ENCODE data around the gene ARL6IP5.

Gene ARL6IP5, protein sequence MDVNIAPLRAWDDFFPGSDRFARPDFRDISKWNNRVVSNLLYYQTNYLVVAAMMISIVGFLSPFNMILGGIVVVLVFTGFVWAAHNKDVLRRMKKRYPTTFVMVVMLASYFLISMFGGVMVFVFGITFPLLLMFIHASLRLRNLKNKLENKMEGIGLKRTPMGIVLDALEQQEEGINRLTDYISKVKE

DNA sequence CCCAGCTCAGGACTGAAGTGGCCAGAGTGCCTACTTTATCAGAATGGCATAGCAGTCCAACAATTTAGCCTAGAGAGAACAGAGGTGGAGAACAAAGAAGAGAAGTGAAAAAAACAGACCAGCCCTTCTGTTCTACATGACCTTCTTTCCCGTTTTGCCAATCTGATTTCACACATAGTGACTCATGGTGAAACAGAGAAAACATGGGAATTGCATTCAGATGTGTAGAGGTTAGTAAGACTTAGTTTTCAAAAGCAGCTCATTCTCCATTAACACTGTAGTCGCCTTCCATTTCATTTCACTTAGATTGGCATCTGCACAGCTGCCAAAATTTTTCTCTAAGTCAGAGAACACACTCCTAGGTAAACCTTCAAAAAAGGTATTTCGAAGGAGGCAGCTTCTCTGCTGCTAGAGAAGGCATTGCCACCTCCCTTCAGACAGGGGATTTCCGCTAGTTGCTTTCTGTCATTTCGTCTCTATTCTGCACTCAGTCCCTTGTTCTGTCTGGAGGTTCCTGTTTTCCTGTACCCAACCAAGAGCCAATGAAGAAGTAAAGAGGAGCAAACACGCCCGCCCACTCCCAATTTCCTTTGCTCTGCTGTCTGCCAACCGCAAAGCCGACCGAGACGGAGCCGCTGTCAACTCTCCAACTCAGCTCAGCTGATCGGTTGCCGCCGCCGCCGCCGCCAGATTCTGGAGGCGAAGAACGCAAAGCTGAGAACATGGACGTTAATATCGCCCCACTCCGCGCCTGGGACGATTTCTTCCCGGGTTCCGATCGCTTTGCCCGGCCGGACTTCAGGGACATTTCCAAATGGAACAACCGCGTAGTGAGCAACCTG, at the start of gene ARL6IP5:
ARL6IP5 (plus strand) TSS at position 612 of the 842 bp plus-strand sequence; CDS start at position 723, 111 bp downstream.
- DNase-seq = peak; percentile 94

DNA sequence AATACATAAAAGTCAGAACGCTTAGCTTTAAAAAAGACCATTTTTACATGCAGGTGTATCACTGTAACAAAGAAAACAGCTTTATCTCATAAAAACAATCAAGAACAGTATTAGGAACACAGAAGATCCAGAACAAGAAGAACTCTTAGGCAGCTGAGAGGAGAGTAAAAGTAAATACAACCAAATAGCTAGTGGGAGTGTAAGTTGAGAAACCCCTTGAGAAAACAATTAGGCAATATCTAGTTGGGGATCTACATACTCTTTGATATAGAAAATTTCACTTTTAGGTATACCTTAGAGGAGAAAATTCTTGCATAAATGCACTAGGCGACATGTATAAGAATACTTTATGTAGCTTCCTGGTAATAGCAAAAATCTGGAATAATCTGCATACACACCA, 40.1 kb upstream of the ARL6IP5 start:
- DNase-seq = no peak

DNA sequence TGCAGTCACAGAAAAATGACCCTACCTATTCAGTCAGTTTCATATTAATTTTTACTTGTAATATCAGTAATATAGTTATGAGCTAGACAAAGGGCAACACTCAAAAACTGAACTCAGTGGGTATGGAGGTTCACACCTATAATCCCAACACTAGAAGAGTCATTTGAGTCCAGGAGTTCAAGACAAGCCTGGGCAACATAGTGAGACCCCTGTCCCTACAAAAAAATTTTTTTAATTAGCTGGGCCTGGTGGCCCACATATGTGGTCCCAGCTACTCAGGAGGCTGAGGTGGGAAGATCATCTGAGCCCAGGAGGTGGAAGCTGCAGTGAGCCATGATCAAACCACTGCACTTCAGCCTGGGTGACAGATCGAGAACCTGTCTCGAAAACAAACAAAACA, 35.7 kb upstream of the ARL6IP5 start:
- DNase-seq = no peak

DNA sequence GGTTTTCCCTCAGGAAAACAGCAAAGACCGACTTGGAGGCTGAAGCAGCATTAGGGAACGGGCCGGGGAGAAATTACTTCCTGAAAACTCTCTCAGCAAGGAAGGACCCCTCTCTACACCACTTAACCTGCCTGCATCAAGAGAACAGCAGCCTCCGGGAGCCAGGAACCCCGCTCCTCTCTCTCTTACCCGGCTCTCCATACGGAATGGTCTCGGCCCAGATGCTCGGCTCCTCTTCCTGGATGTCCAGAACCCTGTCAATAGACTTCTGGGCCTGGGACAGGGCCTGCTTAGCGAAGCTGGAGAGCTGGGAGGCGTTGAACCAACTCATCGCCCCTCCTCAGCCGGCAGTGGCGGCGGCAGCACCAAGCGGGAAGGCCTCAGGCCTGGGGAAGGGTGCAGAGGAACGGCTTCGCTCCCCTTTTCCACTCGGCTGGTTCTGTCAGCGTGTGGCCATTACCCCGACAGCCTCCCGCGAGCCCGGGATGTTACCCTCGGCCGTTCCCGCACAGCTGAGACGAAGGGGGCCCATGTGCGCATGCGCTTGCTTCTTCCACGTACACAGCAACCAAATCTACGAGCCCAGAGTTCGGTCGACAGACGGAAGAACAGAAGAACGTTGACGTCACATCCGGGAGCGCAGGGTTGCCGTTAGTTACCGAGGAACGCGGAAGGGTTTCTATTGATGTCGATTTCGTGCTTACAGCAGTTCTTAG, 32.8 kb upstream of the ARL6IP5 start, which contains the start of gene TMF1:
TMF1 (minus strand) TSS at position 578 of the 716 bp plus-strand sequence; CDS start at position 331, 247 bp downstream.
- DNase-seq = peak; percentile 99

DNA sequence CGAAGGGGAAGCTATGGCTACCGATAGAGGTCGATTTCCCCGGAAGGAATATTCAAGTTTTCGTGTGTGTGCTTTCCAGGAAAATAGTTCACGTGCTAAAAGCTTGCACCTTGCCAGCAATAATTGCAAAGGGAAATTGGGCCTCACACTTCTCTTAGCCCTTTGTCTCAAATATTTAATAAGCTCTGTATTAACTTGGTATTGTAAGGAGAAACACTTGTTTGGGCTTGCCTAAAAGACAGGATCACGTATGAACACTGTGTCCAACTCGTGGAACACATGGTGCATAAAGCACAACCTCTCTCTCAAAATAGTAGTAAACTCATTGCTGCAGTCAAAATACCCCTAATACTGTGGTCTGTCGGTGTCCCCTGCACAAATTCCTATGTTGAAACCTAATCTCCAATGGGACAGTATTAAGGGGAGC, 32.3 kb upstream of the ARL6IP5 start:
- DNase-seq = no peak

DNA sequence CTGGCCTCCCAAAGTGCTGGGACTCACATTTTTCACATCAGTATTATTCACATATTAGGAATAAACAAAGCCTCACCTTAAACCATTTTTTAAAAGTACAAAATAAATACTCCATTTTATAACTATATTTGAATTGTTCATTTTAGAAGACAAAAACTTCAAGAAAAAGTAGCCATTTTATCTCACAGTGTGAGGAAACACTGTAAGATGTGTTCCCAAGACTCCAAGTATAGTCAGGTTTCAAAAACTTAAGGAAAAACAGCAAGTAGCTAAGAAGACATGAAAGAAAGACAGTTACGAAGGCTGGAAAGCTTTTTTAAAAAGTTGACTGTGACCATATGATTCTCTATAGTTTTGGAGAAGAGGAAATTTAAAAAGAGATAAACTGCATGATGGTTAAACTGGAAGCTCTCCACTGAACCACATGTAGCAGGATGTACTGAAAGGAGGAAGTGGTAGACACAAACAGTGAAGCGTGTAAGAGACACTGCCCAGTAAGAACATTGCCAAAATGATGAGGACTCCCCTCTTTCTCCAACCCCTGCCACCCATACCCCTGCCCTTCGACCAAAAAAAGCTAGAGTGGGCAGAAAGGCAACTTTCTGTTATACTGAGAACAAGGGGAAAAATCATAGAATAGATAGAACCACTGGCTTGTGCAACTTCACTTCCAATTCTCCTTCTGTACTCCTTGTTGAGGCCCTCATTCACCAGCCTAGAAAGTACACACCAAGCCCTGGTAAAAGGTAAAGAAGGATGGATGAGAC, 26.4 kb upstream of the ARL6IP5 start:
- DNase-seq = peak; percentile 25

DNA sequence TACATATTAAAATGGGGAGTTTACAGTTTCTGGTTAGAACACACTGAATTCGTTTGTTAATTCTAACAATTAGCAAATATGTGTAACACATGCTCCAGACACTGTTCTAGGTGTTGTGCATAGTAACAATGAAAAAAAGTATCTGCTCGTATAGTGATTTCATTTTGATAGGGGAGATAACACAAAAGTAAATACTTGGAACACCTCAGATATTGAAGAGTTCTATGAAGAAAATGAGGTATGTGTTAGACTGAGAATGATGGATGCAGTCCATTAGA, 25.9 kb upstream of the ARL6IP5 start:
- DNase-seq = no peak

DNA sequence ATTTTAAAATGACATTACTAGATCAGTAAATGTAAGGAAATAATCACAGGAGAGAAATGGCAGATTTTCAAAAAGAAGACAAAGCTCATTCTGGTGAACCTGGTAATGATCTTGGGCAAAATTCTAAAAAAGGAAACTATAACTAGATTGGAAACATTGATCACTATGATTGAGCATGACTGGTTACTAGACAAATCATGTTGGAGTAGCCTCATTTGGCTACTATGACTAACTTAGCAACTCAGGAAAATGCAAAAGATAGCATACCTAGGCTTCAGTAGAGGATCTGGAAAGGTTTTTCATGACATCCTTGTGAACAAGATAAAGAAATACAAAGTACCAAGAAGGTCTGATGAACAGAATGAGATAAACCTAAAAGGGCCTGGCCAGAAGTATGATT, 25.0 kb upstream of the ARL6IP5 start:
- DNase-seq = no peak

DNA sequence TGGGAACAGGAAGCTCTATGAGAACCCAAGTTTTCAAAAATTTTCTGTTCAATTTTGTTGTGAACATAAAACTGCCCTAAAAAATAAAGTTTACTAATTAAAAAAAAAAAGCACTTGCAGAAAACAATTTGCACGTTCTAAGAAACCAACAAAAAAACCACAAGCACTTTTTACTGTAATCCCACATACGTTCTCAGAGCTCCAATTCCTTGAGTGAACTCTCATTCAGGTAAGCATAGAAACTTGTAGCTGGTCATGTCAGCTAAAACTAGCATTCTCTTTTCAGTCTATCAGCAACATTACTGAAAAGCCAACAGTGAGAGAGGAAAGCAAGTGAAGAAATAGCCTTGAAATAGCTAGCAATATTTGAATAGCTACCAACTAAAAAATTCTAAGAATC, 21.1 kb upstream of the ARL6IP5 start:
- DNase-seq = no peak

DNA sequence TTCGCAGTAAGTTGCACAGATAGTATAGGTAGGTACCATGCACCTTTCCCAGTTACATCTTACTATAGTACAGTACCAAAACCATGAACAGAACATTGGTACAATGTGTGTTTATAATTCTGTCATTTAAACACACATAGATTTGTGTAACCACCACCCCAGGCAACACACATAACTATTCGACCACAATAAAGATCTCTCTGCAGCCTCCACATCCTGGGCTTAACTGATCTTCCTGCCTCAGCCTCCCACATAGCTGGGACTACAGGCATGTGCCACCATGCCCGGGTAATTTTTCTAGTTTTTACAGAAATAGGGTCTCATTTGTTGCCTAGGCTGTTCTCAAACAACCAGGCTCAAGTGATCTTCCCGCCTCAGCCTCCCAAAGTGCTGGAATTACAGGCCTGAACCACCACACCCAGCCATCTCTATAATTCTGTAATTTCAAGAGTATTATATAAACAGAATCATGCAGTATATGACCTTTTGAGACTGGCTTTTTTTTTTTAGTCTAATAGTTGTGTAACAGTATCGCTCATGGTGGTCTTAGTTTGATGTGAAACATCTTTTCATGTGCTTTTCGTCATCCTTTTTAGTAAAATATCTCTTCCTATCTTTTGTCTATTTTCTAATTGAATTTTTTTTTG, 19.3 kb upstream of the ARL6IP5 start:
- DNase-seq = peak; percentile 44

DNA sequence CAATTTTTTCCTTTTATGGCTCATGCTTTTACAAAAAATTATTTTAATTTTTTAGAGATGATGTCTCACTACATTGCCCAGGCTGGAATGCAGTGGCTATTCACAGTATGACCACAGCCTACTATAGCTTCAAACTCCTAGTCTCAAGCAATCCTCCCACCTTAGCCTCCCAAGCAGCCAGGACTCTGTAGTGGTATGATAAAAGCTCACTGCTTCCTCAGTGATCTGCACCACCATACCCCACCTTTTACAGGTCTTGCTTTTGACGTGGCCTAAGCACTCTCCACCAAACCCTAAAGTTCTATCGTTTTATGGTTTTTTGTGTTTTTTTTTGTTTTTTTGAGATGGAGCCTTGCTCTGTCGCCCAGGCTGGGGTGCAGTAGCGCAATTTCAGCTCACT, 18.6 kb upstream of the ARL6IP5 start:
- no peak for DNase-seq

DNA sequence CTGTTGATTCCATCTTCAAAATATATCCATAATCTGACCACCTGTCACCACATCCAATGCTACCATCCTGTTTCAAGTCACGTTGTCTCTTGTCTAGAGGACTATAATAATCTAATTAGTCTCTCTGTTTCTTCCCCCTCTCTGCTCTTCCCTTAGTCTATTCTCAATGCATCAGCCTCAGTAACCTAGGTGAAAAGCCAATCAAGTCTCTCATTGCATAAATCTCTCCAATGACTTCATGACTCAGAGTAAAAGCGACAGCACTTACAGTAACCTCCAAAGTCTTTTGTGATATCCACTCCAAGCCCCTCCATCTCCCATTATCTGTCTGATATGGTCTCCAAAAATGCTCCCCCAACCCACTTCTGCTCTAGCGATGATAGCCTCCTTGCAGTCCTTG, 11.8 kb upstream of the ARL6IP5 start:
- DNase-seq = no peak

DNA sequence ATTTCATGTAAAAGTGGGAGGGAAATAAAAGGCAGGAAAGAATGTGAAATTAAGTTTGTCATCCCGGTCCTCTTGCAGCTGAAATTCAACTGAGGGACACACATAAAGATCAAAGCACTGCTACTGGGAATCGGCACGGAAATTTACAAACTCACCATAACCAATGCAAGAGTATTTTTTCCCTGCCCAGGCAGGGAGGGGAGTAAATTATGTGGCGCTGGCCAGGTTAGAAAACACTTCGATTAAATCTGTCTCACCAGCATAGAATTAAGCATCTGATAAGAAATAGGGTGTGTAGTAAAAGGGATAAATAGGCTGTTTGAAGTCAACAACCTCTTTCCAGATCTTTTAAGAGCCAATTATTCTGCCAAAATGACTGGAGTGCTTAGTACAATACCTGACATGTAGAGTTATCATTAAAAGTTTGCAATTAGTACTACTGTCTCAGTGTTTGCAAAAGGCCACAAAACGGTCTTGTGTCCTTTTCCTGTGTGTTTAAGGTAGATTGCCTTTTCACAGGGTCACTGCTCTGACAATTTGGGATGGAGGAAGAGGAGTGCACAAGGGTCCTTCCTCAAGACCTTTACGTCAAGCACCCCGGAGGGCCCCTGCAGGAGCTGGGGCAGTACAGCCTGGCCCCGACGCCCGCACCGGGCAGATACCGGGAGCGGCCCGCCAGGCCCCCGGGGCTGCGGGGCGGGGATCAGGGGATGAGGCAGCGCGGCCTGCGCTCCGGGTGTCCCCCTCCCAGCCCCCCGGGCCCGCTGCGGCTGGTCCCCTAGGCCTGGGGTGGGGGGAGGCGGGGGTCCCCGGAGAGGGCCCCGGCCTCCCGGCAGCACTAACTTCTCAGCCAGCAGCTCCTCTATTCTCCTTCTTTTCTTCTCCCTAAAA, 5.2 kb upstream of the ARL6IP5 start:
- peak; percentile 14 for DNase-seq

DNA sequence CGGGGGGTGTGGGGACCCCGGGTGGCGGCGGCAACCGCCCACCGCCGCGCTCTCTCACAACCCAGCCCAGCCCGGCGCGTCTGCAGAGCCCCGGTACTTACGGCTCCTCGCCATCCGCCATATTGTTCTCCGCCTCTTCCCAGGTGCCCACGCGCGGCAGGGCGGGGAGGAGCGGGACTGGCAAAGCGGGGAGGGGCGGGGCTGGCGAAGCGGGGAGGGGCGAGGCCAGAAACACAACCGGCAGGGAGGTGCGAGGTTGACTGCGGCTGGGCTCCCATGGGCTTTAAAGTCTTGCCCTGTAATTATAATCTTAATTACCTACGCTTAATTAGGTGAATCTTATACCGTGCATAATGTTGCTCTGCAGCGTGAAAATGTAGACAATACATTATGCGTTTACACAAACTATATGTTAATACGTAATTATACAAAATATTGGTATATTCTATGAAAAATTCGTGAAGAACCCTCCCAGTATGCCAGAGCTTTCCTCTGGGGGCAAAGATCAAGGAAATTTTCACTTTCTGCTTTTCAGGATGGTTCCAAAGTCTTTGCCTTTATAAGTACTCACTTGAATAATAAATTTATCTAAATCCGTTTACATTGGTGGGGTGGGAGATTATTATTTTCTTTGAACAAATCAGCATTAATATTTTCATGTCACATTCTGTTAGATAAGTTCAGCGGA, 4.4 kb upstream of the ARL6IP5 start, which contains the start of gene UBA3:
UBA3 (minus strand) TSS at position 133 of the 688 bp plus-strand sequence; CDS start at position 121, 12 bp downstream.
- DNase-seq = peak; percentile 97

DNA sequence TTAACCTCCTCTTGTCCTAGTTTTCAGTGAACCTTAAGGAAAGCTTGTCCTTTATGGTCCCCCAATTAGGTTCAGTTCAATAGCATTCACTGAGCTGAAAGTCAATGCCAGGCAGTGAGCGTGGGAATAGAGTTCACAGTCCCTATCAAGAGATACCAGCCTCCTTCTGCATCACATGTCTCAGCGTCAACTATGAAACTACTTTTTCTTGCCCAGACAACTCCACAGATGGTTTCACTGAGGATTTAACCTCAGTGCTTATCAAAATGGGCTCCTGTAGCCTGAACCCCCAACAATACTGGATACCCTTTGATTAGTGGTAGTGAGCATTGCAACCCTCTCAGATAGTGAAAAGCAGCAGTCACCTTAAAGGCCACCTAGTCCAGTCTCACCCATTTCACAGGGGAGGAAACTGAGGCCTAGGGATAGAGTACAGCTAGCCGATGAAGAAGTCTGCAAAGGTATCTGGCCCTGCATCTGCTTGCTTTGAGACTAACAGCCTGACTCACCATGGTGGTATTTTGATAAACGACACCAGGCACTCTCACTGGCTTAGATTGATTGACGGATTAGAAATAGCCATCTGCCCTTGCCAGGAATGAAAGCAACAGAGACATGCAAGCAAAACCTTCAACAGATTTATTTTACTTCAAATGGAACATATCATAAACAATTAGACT, 3.0 kb upstream of the ARL6IP5 start:
- DNase-seq = no peak

DNA sequence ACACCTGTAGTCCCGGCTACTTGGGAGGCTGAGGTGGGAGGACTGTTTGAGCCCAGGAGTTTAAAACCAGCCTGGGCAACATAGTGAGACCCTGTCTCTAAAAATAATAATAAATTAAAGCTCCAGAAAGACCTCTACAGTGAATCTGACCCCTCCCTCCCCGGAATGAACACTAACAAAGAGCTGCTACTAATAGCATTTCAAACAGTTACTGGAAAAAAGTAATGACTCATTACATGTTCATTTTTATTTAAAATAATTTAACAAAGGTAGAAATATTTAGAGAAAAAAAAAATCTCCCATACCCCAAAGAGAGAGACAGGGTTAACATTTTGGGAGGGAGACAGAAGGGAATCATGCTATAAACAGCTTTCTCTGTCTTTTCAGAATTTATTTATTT, 2.4 kb upstream of the ARL6IP5 start:
- peak; percentile 32 for DNase-seq

DNA sequence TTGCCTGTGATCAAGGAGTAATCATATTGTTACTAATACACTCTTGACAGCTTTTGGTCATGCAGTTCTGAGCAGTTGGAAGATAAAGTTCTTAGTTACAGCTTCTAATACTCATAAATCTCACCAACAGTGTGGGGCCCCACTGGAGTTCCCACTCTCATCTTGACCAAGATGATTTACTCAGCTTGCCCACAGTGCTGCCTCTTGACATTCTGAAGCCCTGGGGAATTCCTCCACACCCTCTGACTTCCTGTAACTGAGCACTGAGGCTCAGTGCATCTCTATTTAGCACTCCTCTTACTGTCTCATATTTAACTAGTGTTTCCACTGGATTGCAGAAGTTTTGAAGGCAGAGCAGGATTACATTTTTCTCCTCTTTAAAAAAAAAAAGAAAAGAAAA, 1.9 kb upstream of the ARL6IP5 start:
- peak; percentile 62 for DNase-seq

DNA sequence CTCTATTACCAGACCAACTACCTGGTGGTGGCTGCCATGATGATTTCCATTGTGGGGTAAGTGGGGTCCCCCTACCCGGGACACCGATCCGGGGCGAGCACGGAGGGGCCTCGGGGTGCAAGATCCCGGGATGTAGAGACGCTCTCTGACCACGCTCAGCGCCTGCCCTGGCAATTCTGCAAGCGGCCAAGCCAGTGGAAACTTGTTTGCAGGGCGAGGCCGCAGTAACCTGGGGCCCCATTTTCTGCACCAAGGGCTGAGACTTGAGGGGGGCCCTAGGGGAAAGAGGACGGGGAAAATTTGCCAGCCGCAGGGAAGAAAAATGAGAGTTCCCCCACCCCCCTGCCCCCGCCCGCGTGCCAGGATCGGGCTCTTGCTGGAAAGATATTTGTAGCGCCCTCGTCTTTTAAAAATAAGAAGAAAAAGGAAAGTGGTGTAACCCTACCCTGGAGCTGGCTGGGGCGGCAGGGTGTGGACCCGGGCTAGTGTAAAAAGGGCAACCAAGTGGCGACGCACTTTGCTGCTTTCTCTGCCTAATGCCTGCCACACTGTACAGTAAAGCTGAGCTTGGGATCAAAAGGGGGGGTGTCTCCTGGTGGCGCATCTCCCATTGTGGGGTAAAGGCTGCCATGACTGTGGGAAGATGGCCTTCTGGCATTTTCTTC, 563 bp downstream of the ARL6IP5 start:
- peak; percentile 37 for DNase-seq
